ENCODE measurements around the gene NEUROD2.
A peak's percentile ranks its signal among the peaks of the same experiment; 100 is the strongest.

NEUROD2 gene

DNA sequence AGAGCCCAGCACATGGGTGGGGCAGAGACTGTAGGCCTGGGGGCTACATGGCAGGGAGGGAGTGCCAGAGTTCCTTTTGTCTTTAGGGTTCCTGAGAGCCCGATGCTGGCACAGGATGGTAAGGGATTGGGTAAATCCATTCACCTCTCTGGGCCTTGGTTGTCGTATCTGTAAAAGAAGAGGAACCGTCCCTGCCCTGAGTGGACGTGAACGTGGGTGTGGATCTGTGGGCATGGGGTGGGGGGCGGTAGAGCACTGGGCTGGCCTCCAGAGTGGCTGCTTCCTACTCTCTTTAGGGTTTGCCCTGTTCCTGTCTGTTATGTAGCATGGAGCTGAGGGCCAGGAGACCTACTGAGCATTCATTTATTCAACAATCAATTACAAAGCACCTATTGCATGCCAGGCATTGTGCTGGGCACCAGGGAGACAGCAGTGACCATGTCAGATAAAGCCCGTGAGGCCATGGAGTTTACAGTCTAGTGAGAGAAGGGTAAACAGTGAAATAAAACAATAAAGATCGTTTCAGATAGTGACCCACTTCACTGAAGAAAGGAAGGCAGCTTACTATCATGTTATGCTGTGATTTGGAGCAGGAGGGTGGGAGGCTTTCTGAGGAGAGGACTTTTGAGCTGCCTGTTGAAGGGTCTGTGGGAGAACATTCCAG is 44.3 kb upstream of the NEUROD2 start:
- H3K4me3 ChIP-seq (ENCODE audit: low read depth, low read length) = no peak overlapping the region
- DNase-seq (ENCODE audit: low read depth) = no peak
- TF ChIP-seq MYC (IDR thresholded peaks at IDR 0.05; ENCODE audit: low read depth, low read length) (no peak), POLR2A (IDR thresholded peaks at IDR 0.05; ENCODE audit: extremely low read depth, insufficient read length) (no peak), MAX (IDR thresholded peaks at IDR 0.05; ENCODE audit: low read depth, low read length) (no peak)
- TF ChIP-seq, protein P1, sequence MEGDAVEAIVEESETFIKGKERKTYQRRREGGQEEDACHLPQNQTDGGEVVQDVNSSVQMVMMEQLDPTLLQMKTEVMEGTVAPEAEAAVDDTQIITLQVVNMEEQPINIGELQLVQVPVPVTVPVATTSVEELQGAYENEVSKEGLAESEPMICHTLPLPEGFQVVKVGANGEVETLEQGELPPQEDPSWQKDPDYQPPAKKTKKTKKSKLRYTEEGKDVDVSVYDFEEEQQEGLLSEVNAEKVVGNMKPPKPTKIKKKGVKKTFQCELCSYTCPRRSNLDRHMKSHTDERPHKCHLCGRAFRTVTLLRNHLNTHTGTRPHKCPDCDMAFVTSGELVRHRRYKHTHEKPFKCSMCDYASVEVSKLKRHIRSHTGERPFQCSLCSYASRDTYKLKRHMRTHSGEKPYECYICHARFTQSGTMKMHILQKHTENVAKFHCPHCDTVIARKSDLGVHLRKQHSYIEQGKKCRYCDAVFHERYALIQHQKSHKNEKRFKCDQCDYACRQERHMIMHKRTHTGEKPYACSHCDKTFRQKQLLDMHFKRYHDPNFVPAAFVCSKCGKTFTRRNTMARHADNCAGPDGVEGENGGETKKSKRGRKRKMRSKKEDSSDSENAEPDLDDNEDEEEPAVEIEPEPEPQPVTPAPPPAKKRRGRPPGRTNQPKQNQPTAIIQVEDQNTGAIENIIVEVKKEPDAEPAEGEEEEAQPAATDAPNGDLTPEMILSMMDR (IDR thresholded peaks at IDR 0.05; ENCODE audit: low read depth, low read length) = no peak

DNA sequence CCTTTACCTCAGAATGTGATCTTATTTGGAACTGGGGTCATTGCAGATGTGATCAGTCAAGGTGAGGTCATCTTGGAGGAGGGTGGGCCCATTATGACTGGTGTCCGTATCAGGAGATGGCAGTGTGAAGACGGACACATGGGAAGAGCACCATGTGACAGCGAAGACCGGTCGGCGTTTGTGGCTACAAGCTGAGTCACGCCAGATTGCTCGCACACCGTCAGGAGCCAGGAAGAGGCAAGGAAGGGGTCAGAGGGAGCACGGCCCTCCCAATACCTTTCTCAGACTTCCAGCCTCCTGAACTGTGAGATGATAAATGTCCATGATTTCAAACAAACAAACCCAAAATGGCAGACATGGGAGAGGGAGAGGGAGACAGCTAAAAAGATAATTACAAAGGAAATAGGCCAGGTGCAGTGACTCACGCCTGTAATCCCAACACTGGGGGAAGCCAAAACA is 42.4 kb upstream of the NEUROD2 start:
- no peak for TF ChIP-seq POLR2A (IDR thresholded peaks at IDR 0.05; ENCODE audit: extremely low read depth, insufficient read length)
- TF ChIP-seq, protein P1 (IDR thresholded peaks at IDR 0.05; ENCODE audit: low read depth, low read length) = no peak
- TF ChIP-seq MYC (IDR thresholded peaks at IDR 0.05; ENCODE audit: low read depth, low read length) = no peak
- TF ChIP-seq MAX (IDR thresholded peaks at IDR 0.05; ENCODE audit: low read depth, low read length) = no peak
- DNase-seq (ENCODE audit: low read depth) = no peak
- no peak overlapping the region for H3K4me3 ChIP-seq (ENCODE audit: low read depth, low read length)

DNA sequence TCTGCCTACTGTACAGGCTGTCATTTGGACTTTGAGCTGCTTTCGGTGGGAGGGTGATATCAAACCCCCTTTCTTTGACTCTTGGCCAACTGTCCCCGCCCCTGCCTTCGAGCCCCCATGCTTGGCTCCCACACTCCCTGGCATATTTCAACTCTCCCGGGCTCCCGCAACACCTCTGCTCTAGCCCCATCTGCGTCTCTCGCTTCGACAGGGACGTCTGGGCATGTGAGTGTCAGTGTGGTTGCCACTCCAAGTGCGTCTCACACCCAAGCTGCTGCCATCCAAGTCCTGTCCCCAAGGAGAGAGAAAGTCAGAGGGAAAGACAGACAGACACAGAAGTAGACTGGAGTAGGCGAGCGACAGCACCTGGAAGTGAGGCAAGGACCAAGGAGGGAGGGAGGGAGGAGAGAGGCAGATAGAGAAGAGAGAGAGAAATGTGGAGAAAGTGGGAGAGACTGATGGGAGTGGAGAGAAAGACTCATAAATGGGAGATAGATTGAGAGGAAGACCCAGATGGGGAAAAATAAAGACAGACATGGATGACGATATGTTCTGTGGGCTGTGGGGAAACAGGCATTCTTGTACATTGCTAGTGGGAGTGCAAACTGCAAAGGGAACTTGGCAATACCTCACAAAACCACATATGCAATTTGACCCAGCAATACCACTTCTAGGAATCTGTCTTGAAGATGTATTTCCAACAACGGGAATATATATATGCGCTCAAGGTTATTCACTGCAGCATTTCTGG is 41.1 kb upstream of the NEUROD2 start:
- H3K4me3 ChIP-seq (ENCODE audit: low read depth, low read length) = no peak overlapping the region
- DNase-seq (ENCODE audit: low read depth) = no peak
- TF ChIP-seq POLR2A (IDR thresholded peaks at IDR 0.05; ENCODE audit: extremely low read depth, insufficient read length) (no peak), MYC (IDR thresholded peaks at IDR 0.05; ENCODE audit: low read depth, low read length) (no peak), MAX (IDR thresholded peaks at IDR 0.05; ENCODE audit: low read depth, low read length) (no peak)
- TF ChIP-seq, protein P1 (IDR thresholded peaks at IDR 0.05; ENCODE audit: low read depth, low read length) = no peak

DNA sequence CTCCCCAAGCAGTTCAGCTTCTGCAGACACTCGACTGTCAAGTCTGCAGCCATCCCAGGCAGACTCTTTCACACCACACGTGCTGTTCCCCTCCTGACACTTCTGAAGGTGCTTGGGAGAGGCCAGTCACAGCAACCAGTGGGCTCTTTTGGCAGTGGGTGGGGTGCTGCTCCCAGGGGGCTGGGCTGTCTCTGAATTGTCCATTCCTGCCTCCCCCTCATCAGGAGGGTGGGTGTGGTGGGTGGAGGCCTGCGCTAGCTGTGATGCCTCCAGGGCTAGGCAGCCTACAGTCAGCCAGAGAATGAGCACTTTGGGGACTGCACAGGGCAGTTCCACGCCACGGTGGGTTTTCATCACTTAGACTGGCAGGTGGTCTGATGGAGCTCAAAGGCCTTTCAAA is 39.5 kb upstream of the NEUROD2 start:
- H3K4me3 ChIP-seq (ENCODE audit: low read depth, low read length) = no peak overlapping the region
- TF ChIP-seq, protein P1 (IDR thresholded peaks at IDR 0.05; ENCODE audit: low read depth, low read length) = no peak
- TF ChIP-seq POLR2A (IDR thresholded peaks at IDR 0.05; ENCODE audit: extremely low read depth, insufficient read length) (no peak), MYC (IDR thresholded peaks at IDR 0.05; ENCODE audit: low read depth, low read length) (no peak), MAX (IDR thresholded peaks at IDR 0.05; ENCODE audit: low read depth, low read length) (no peak)
- no peak for DNase-seq (ENCODE audit: low read depth)

GRCh38 chr17:39643271-39643670 is 35.6 kb upstream of the NEUROD2 start:
- TF ChIP-seq, protein P1 (IDR thresholded peaks at IDR 0.05; ENCODE audit: low read depth, low read length) = no peak
- TF ChIP-seq MYC (IDR thresholded peaks at IDR 0.05; ENCODE audit: low read depth, low read length) (no peak), MAX (IDR thresholded peaks at IDR 0.05; ENCODE audit: low read depth, low read length) (no peak), POLR2A (IDR thresholded peaks at IDR 0.05; ENCODE audit: extremely low read depth, insufficient read length) (no peak)
- H3K4me3 ChIP-seq (ENCODE audit: low read depth, low read length) = no peak overlapping the region
- peak; percentile 44 for DNase-seq (ENCODE audit: low read depth)

All from NB4 (cell line).